Hematopoietic multipotent progenitor cell (in vitro differentiated cells): ENCODE results near the gene SGF29. TPM values are rescaled to one million over a fixed set of nuclear protein-coding genes. Genes with fewer than 3 reads are reported as not detected.
"Not testable (repeated sequence)": the region's sequence is repeated elsewhere in the genome, so short reads cannot be mapped to it uniquely, and the experiment has no call there.

Experiments used
- DNase-seq, 3 donors: peaks; one replicate each; pipeline ENCODE4 v3.0.0-alpha.2; 2011 to 2015; ENCODE audit warnings: low read depth in 2 of 3, low spot score in 2 of 3
- total RNA-seq: library from RNA; depleted of rRNA; stranded (reverse); fragments of >200 nt; gene quantifications from one replicate; pipeline ENCODE4 v1.2.3, GENCODE V29; 2012

The SGF29 gene
- total RNA-seq, 1 donor = 36.1 TPM

DNA sequence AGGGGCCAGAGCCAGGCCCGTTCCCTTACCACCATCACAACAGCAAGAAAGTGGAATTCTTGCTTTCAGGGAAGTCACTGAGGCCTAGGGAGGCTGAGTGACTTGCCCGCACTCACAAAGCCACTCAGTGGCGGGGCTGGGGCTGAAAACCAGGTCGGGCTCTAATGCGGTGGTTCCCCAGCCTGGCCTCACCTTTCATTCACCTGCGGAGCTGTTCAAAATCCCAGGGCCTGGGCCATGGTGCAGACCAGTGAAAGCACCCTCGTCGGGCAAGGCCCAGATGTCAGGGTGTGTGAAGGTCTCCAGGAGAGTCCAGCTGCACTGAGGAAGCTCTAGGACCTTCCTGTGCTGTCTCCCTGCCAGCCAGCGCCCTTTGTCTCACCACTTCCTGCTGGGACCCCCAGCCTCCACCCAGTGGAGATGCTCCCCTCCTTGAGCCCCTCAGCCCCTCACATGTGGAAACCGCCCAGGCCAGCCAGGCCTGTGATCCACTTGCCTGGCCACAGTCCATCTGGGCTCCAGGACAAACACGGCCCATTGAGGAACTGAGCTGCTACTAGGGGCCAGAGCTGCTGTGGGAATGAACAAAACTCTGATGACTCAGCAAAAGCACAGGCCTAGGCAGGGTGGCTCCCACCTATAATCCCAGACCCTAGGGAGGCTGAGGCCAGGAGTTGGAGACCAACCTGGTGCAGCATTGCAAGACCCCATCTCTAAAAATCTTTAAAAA is 55.3 kb downstream of the SGF29 start:
- DNase-seq = not testable (repeated sequence)

GRCh38 chr16:28609631-28610594 is 56.2 kb downstream of the SGF29 start, which contains the start of gene SULT1A1:
Gene SULT1A1 (minus strand): TSS chr16:28610044. CDS start chr16:28608855, 1,189 bp downstream.
- DNase-seq = peak in 2 of 3 donors; percentile 29 to 62

- DNase-seq = no peak
Observed at GRCh38 chr16:28610595-28611191, 57.0 kb downstream of the SGF29 start.

DNA sequence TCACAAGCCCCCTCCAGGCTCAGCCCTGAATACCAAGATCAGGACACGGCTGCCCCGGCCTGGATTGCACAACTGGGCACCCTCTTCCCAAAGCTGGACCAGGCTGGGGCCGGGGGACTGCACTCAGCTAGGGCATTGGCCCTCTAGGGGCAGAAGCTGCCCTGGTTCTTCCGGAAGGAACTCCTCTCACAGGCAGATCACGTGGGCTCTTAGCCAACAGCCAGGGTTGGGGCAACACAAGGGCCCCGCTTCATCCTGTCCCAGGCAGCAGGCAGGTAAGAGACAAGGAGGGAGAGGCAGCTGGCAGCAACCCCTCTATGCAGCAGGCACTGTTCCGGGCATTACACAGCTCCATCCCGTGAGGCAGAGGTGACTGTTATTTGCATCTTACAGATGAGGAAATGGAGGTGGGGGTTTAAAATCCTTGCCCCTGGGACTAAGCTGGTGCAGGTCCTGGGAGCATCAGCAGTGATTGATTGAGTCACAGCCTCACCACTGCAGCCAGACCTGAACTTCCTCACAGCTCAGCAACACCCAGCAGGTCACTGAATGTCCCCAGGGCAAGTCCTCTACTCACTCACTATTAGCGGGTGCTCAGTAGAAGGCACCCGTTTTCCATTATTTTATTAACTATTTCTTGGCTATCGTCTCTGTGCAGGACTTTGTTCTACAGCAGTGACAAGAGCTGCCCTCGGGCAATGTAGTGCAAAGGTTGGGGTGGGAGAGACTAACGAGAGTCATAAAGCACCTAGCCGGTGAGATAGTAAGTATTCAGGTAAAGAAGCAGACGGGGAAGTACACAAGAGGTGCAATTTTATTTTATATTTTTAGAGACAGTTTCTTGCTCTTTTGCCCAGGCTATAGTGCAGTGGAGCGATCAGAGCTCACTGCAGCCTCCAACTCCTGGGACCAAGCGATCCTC is 58.9 kb downstream of the SGF29 start:
- not testable (repeated sequence) for DNase-seq

GRCh38 chr16:28613912-28614311 is 60.2 kb downstream of the SGF29 start:
- not testable (repeated sequence) for DNase-seq

- DNase-seq = not testable (repeated sequence)
Observed at GRCh38 chr16:28614561-28614960, 60.8 kb downstream of the SGF29 start.

DNA sequence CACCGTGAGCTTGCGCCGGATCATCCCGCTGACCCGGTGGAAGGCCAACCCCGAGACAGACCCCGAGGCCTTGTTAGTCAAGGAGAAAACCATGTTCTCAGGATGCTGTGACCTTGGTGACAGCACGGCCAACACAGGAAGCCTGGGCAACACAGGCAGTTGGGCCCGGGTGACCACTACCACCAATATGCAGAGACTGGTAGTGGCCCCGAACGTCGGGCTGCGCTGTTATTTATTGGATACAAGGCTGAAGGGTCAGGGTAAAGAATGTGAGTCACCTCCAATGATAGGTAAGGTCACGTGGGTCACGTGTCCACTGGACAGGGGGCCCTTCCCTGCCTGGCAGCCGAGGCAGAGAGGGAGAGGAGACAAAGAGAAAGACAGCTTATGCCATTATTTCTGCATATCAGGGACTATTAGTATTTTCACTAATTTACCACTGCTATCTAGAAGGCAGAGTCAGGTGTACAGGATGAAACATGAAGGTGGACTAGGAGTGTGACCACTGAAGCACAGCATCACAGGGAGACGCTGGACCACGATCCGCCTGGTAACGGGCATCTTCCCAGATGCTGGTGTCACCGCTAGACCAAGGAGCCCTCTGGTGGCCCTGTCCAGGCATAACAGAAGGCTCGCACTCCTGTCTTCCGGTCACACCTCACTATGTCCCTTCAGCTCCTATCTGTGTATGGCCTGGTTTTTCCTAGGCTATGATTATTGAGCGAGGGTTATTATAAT is 61.9 kb downstream of the SGF29 start:
- not testable (repeated sequence) for DNase-seq

DNA sequence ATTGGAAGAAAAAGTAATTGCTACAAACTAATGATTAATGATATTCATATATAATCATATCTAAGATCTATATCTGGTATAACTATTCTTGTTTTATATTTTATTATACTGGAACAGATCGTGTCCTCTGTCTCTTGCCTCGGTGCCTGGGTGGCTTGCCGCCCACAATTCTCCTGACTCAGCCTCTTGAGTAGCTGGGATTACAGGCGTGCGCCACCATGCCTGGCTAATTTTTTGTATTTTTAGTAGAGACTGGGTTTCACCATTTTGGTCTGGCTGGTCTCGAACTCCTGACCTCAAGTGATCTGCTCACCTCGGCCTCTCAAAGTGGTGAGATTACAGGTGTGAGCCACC is 62.5 kb downstream of the SGF29 start:
- DNase-seq = not testable (repeated sequence)

DNA sequence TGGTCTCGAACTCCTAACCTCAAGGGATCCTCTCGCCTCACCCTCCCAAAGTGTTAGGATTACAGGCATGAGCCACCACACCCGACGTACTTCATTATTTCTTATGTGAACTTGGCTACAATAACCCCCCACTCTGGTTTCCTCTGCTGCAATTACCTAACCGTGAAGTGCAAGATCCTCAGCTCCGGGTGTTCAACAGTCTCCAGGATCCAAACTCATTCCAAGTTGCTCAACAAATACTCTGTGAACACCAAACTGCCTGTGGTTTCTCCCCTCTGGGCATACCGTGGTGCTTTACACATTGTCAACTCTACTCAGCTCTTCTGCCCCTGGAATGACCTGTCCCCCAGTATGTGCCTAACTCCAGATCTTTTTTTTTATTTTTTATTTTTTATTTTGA is 62.9 kb downstream of the SGF29 start:
- no peak for DNase-seq

GRCh38 chr16:28617874-28618273 is 64.2 kb downstream of the SGF29 start:
- DNase-seq = no peak

GRCh38 chr16:28620316-28620715 is 66.6 kb downstream of the SGF29 start:
- not testable (repeated sequence) for DNase-seq

DNA sequence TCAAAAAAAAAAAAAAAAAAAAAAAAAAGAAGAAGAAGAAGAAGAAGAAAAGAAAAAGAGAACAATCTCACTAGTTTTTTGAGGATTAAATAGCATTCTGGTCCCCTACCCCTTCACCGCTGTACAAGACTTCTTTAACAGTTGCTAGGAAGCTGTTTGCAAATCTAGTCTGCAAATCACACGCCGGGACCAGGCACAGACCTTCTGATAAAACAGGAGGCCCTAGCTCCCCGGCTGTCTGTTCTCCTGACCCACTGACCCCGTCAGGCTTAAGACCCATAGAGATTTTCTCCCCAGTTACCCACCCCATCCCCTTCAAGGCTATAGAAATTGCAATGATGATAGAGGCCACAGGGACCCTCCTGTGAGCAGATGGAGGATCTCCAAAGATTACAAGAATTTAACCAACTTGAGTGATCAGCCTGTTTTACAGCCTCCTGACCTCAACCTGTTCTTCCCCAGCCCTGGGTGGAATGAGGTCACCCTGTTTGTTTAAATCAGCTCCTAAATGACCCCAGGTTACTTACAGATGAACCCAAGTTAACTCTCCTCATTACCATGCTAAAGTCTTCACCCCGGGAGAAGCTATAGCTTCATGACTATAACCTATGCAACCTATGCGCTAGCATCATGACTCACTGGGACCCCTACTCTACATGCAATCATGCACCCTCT is 67.9 kb downstream of the SGF29 start:
- no peak for DNase-seq

GRCh38 chr16:28622532-28623171 is 68.9 kb downstream of the SGF29 start:
- DNase-seq = not testable (repeated sequence)

DNA sequence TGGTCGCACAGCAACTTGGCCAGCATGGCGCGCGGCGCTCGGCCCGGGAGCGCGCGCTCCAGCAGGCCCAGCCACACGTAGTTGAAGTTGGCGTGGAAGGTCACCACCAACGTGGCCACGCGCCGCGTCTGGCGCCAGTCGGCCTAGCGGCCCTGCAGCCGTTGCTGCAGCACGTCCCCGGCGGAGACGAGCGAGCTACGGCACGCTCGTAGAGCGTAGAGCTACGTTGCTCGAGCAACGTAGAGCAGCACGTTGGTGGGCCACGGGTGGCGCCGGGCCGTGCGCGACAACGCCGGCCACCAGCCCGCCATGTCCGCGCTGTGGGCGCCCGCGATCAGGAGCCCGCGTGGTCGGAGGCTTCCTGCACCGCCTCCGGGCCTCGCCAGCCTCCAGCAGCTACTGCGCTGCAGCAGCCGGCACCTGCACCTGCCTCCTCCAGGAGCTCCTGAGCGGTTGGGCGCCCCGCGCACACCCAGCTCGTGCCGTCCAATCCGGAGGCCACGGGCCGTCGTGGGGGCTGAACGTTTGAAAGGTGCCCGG is 69.5 kb downstream of the SGF29 start:
- peak; percentile 37 to 58 (median 57) for DNase-seq

DNA sequence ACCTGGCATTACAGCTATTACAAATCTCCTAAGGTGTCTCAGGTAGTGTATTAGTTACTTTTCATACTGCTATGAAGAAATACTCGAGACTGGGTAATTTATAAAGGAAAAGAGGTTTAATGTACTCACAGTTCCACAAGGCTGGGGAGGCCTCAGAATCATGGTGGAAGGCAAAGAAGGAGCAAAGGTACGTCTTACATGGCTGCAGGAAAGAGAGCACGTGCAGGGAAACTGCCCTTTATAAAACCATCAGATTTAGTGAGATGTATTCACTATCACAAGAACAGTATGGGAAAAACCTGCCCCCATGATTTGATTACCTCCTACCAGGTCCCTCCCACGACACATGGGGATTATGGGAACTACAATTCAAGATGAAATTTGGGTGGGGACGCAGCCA is 77.2 kb downstream of the SGF29 start:
- not testable (repeated sequence) for DNase-seq

- DNase-seq = not testable (repeated sequence)
Observed at GRCh38 chr16:28636093-28636823, 82.5 kb downstream of the SGF29 start.

- not testable (repeated sequence) for DNase-seq
Observed at GRCh38 chr16:28637765-28638164, 84.0 kb downstream of the SGF29 start, which contains the start of gene NPIPB8. Gene NPIPB8 (plus strand): TSS chr16:28638065. CDS start chr16:28638361, 296 bp downstream.
